ENCODE data around the gene SENP1.

The SENP1 gene

DNA sequence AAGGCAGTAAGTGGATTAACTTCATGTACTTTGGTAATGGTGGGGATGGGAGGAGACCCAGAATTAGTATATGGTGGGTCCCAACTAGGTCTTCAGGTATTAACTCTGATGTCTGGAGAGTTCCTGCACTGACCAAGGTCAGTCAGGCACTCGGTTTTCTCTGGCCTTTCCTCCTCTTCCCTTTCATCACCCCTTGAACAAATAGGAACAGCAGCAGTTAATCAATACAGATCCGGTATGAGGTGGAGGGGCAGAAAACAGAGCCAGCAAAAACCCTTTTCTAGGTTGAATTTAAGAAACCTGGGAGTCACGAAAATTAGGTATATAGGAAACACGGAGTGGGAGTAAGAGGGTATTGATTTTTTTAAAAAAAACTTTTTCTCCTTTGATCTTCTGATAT lies 17.3 kb upstream of the SENP1 start:
- TF ChIP-seq, protein P1, sequence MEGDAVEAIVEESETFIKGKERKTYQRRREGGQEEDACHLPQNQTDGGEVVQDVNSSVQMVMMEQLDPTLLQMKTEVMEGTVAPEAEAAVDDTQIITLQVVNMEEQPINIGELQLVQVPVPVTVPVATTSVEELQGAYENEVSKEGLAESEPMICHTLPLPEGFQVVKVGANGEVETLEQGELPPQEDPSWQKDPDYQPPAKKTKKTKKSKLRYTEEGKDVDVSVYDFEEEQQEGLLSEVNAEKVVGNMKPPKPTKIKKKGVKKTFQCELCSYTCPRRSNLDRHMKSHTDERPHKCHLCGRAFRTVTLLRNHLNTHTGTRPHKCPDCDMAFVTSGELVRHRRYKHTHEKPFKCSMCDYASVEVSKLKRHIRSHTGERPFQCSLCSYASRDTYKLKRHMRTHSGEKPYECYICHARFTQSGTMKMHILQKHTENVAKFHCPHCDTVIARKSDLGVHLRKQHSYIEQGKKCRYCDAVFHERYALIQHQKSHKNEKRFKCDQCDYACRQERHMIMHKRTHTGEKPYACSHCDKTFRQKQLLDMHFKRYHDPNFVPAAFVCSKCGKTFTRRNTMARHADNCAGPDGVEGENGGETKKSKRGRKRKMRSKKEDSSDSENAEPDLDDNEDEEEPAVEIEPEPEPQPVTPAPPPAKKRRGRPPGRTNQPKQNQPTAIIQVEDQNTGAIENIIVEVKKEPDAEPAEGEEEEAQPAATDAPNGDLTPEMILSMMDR (conservative IDR thresholded peaks at IDR 0.05; ENCODE audit: control insufficient read depth, insufficient read depth, low read depth, low read length), result no peak
- no peak overlapping the region for H3K4me3 ChIP-seq (ENCODE audit: control insufficient read depth, low read depth, low read length)
- DNase-seq (ENCODE audit: low read depth), result no peak

DNA sequence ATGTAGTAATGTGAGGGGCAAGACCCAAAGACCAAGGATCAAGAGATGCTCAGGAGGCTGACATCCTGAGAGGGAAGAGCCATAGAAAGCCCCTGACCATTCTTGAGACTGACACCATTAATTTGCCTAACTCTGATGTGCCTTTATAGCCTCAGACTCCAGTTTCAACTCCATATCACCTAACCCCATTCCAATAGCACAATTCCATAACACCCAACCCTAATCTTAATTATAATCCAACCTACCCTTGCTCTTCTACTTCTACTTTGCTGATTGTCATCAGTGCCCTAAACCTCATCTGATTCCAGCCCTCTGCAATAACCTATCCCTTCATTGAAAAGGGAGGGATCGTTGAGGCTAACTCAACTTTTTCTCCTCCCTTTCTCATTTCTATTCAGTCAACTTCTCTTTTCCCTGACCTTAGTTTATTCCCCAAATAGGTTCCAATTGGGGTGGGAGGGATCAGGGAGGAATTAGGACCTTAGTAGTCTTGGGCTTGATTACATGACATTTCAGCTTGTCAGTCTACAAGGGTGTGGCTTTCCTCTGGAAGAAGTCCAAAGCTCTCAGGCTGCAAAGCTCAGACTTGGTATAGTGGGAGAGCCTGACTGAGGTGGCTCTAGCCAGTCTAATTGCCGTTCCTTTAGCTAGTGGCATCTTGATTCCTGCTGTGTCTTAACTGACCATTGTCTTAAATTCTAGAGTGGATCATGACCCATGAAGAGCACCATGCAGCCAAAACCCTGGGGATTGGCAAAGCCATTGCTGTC lies 16.4 kb upstream of the SENP1 start:
- no peak overlapping the region for H3K4me3 ChIP-seq (ENCODE audit: control insufficient read depth, low read depth, low read length)
- TF ChIP-seq, protein P1 (conservative IDR thresholded peaks at IDR 0.05; ENCODE audit: control insufficient read depth, insufficient read depth, low read depth, low read length), result no peak
- no peak for DNase-seq (ENCODE audit: low read depth)

DNA sequence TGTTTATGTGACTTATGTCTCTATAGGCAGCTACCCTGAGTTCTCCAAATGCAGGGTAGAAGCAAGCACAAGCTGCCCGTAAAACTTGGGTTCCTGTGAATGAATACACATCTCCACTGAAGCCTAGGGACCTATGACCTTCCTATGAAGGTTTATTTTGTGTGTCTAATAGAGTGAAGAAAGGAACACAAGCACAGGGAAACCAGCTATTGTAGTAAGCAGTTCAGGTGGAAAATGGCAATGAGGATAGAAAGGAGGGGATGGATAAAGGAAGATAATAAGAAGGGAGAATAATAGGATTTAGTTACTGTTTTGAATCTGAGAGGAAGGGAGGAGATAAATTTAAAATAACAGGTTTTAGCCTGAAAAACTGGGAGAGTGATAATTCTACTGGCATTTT lies 15.6 kb upstream of the SENP1 start:
- TF ChIP-seq, protein P1 (conservative IDR thresholded peaks at IDR 0.05; ENCODE audit: control insufficient read depth, insufficient read depth, low read depth, low read length), result no peak
- DNase-seq (ENCODE audit: low read depth), result no peak
- H3K4me3 ChIP-seq (ENCODE audit: control insufficient read depth, low read depth, low read length), result no peak overlapping the region

DNA sequence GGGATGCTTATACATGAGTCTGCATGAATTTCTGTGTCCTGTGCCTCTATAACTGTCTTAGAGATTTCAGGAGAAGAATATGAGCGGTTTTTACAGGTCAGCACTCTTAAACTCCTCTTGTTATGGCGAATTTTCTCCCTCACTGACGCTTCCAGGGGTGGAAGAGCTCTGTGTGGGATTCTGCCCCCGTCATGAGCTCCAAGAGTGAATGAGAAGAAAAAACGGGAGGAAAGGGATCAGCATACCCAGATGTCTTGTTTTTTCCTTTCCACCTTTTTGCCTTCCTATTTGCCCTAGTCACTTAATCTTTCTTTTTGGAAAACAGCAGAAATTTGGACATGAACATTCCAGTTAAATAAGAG lies 13.9 kb upstream of the SENP1 start:
- peak; percentile 43 for DNase-seq (ENCODE audit: low read depth)
- H3K4me3 ChIP-seq (ENCODE audit: control insufficient read depth, low read depth, low read length), result peak overlapping the region; percentile 83
- TF ChIP-seq, protein P1 (conservative IDR thresholded peaks at IDR 0.05; ENCODE audit: control insufficient read depth, insufficient read depth, low read depth, low read length), result no peak

GRCh38 chr12:48119078-48119833 lies 13.4 kb upstream of the SENP1 start, which contains the start of gene PFKM:
Gene PFKM, plus strand, starts transcription at chr12:48119364. Its CDS starts 3,411 bp downstream, at chr12:48122775.
- TF ChIP-seq, protein P1 (conservative IDR thresholded peaks at IDR 0.05; ENCODE audit: control insufficient read depth, insufficient read depth, low read depth, low read length), result no peak
- DNase-seq (ENCODE audit: low read depth), result peak; percentile 94
- H3K4me3 ChIP-seq (ENCODE audit: control insufficient read depth, low read depth, low read length), result peak within 1 kb of the TSS; percentile 83

GRCh38 chr12:48118284-48118871 lies 12.5 kb upstream of the SENP1 start:
- TF ChIP-seq, protein P1 (conservative IDR thresholded peaks at IDR 0.05; ENCODE audit: control insufficient read depth, insufficient read depth, low read depth, low read length), result no peak
- H3K4me3 ChIP-seq (ENCODE audit: control insufficient read depth, low read depth, low read length), result no peak overlapping the region
- DNase-seq (ENCODE audit: low read depth), result no peak

Measured in fibroblast of mammary gland (primary cell).